ENCODE measurements around the gene NLGN1.

Gene NLGN1

DNA sequence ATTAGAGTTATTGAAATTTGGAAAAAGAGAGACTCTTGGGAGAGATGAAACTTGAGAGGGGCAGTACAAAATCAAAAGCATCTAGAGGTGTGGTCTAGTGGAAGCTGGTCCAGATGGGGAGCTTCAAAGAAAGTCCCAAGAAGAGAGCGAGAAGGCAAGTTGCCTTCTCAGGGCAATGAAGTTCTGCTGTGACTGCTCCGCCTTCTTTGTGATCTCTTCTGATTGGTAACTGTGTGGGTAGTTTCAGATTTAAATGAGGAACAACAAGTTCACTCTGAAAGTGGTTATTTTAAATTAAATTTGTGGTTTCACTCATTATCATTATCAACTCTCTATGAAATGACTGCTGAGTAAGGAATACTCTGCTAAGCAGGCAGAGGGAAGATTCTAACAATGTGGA is 233.3 kb downstream of the NLGN1 start:
- TF ChIP-seq GATA2 (IDR thresholded peaks at IDR 0.05; ENCODE audit: low read depth, low read length): no peak
- TF ChIP-seq GATA3 (IDR thresholded peaks at IDR 0.05; ENCODE audit: low read depth, low read length): no peak

DNA sequence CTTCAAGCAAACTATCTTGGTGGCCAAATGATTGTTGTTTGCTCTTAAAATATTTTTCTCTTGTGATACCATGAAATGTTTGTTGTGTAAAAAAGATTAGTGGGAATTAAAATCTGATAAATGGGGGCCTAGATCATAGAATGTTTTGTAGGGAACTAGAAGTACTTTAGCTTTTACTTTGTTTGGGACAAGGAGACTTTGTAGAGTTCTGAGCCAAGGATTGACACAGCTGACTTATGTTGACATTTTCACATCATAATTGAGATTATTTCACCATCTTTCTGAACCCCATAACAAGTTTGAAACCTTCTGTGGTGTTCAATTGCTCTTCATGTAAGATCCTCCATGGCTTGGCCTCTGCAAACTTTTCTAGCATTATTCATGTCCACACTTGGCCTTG is 235.4 kb downstream of the NLGN1 start:
- no peak for TF ChIP-seq GATA2 (IDR thresholded peaks at IDR 0.05; ENCODE audit: low read depth, low read length)
- no peak for TF ChIP-seq GATA3 (IDR thresholded peaks at IDR 0.05; ENCODE audit: low read depth, low read length)

GRCh38 chr3:173635826-173636225 is 238.3 kb downstream of the NLGN1 start:
- TF ChIP-seq GATA2 (IDR thresholded peaks at IDR 0.05; ENCODE audit: low read depth, low read length): no peak
- no peak for TF ChIP-seq GATA3 (IDR thresholded peaks at IDR 0.05; ENCODE audit: low read depth, low read length)

GRCh38 chr3:173639098-173639497 is 241.6 kb downstream of the NLGN1 start:
- TF ChIP-seq GATA3 (IDR thresholded peaks at IDR 0.05; ENCODE audit: low read depth, low read length): no peak
- no peak for TF ChIP-seq GATA2 (IDR thresholded peaks at IDR 0.05; ENCODE audit: low read depth, low read length)

DNA sequence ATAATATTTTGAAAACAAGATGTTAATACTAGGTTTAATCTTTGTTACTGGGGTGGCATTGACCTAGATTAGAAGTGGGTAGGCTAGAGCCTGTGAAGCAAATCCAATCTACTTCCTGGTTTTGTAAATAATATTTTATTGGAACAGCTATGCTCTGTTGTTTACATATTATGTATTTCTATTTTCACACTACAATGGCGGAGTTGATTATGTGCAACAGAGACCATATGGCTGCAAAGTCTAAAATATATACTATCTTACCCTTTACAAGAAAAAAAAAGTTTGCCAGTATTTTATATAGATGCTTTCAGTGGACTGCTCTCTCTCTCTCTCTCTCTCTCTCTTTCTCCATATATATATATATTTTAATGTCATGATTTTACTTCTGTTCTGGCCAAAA is 244.2 kb downstream of the NLGN1 start:
- TF ChIP-seq GATA3 (IDR thresholded peaks at IDR 0.05; ENCODE audit: low read depth, low read length) (no peak), GATA2 (IDR thresholded peaks at IDR 0.05; ENCODE audit: low read depth, low read length) (no peak)

GRCh38 chr3:173644086-173645082 is 246.8 kb downstream of the NLGN1 start:
- TF ChIP-seq GATA2 (IDR thresholded peaks at IDR 0.05; ENCODE audit: low read depth, low read length) (no peak), GATA3 (IDR thresholded peaks at IDR 0.05; ENCODE audit: low read depth, low read length) (no peak)

GRCh38 chr3:173650596-173650995 is 253.1 kb downstream of the NLGN1 start:
- TF ChIP-seq GATA3 (IDR thresholded peaks at IDR 0.05; ENCODE audit: low read depth, low read length) (no peak), GATA2 (IDR thresholded peaks at IDR 0.05; ENCODE audit: low read depth, low read length) (no peak)

GRCh38 chr3:173652093-173652492 is 254.5 kb downstream of the NLGN1 start:
- no peak for TF ChIP-seq GATA3 (IDR thresholded peaks at IDR 0.05; ENCODE audit: low read depth, low read length)
- no peak for TF ChIP-seq GATA2 (IDR thresholded peaks at IDR 0.05; ENCODE audit: low read depth, low read length)

DNA sequence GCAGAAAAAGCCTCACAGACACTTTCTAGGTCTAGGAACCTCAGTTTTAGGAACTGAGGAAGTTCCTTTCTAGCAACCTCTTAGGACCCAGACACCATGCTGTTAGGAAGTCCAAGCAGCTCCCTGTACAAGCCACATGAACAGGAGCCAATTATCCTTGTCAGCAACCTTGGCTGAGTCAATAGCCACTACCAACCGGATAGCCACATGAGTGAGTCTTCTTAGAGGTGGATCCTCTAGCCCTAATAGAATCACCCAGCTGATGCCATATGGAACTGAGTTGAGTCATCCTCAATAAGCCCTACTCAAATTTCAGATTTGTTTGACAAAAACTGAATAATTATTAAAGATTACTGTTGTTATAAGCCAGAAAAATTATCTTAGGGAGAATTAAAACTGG is 256.2 kb downstream of the NLGN1 start:
- TF ChIP-seq GATA2 (IDR thresholded peaks at IDR 0.05; ENCODE audit: low read depth, low read length): no peak
- TF ChIP-seq GATA3 (IDR thresholded peaks at IDR 0.05; ENCODE audit: low read depth, low read length): no peak

- no peak for TF ChIP-seq GATA3 (IDR thresholded peaks at IDR 0.05; ENCODE audit: low read depth, low read length)
- TF ChIP-seq GATA2 (IDR thresholded peaks at IDR 0.05; ENCODE audit: low read depth, low read length): no peak
Measured at GRCh38 chr3:173659972-173660371, 262.4 kb downstream of the NLGN1 start.

DNA sequence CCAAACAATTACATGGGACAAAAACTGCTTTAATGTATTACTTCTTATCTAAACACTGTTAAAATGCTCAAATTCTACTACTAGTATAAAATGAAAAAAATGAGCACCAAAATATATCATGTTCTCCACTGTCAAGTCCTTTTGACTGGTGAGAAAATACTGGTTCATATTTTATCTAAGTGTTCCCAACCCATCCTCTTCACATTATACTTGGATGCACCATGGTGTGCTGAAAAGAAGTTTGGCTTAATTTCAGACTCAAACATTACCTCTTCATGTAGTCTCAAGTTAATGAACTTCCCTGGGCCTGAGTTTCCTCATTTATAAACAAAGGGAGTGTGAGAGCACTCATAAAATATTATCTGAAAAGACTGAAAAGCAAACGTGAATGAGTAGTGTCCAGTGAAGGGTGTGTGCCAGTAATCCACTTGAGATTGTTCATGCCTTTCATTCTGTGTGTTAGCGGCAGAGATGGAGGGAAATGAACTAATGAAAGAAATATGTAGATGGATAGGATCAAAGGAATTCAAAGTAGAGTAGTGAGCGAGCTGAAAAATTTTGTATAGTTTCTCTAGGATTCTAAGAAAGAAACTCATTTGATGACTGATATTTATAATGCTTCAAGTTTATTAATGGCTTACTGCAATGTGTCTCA is 263.2 kb downstream of the NLGN1 start:
- no peak for TF ChIP-seq GATA3 (IDR thresholded peaks at IDR 0.05; ENCODE audit: low read depth, low read length)
- TF ChIP-seq GATA2 (IDR thresholded peaks at IDR 0.05; ENCODE audit: low read depth, low read length): no peak

- TF ChIP-seq GATA3 (IDR thresholded peaks at IDR 0.05; ENCODE audit: low read depth, low read length) (no peak), GATA2 (IDR thresholded peaks at IDR 0.05; ENCODE audit: low read depth, low read length) (no peak)
Measured at GRCh38 chr3:173663696-173664111, 266.2 kb downstream of the NLGN1 start.

DNA sequence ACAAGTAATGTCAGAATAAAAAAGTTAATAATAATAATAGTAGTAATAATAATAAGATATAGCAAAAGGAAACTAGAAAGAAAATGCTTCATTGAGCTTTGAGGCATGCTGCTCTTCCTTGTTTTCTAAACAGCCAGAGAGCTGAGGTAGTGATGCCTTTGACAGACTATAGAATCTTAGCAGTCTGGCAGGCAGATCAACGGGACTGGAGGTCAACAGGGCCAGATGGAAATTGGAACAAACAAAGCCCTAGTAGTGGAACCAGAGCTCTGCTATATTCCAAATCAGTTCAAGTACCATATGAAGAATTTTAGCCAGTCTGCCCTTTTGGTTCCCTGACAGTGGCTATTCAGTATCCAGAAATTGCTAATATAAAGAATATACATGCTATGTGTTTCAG is 278.6 kb downstream of the NLGN1 start:
- TF ChIP-seq GATA2 (IDR thresholded peaks at IDR 0.05; ENCODE audit: low read depth, low read length): no peak
- no peak for TF ChIP-seq GATA3 (IDR thresholded peaks at IDR 0.05; ENCODE audit: low read depth, low read length)

GRCh38 chr3:173681188-173681678 is 283.7 kb downstream of the NLGN1 start:
- TF ChIP-seq GATA2 (IDR thresholded peaks at IDR 0.05; ENCODE audit: low read depth, low read length): no peak
- no peak for TF ChIP-seq GATA3 (IDR thresholded peaks at IDR 0.05; ENCODE audit: low read depth, low read length)

All from SH-SY5Y (cell line).